Right lung (tissue), 5 donors: ENCODE data around the gene ATXN7. TPM values are rescaled to one million over a fixed set of nuclear protein-coding genes. Genes with fewer than 3 reads are reported as not detected.

Experiments
- DNase-seq, 2 donors: peaks; one replicate each; pipeline ENCODE4 v3.0.0-alpha.2; 2013
- polyA plus RNA-seq, 5 donors: library from polyadenylated mRNA; unstranded; fragments of 120-200 nt; gene quantifications; one replicate each; pipeline versions ENCODE4 v1.2.1 to v1.2.3, GENCODE V29; 2013; ENCODE audit warnings: inconsistent platforms in 1 of 5, low replicate concordance in 1 of 5; ENCODE audit not compliant: insufficient read length in 5 of 5, insufficient read depth in 1 of 5

ATXN7 gene
- polyA plus RNA-seq, 5 donors, result 16.4 to 27.5 (median 26.1) TPM

DNA sequence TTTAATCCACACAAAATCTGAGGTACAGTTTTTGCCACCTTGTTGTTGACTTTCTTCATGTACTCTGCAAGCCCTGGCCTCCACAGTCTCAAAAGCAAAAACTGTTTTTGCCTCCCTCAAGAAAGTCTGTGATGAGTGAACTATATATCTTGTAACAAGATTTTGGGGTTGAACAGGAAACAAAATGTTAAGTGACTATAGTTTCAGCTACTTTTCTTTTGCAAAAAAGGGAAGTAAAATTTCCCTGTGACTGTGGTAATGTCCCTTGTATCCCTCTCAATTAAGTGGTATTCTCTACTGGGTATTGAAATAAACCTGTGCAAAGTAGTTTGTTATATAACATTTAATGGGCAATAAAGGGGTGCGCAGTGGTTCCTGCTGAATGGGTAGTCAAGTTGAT, 69.8 kb downstream of the ATXN7 start:
- no peak for DNase-seq

- no peak for DNase-seq
These were observed 70.6 kb downstream of the ATXN7 start for GRCh38 chr3:63934041-63934866.

GRCh38 chr3:63936925-63937324, 73.3 kb downstream of the ATXN7 start:
- no peak for DNase-seq

- DNase-seq, result peak in 1 of 2 donors; percentile 36
These were observed 74.3 kb downstream of the ATXN7 start for GRCh38 chr3:63937661-63938651.

GRCh38 chr3:63940389-63940757, 76.7 kb downstream of the ATXN7 start:
- no peak for DNase-seq

GRCh38 chr3:63942528-63942927, 78.9 kb downstream of the ATXN7 start:
- no peak for DNase-seq

DNA sequence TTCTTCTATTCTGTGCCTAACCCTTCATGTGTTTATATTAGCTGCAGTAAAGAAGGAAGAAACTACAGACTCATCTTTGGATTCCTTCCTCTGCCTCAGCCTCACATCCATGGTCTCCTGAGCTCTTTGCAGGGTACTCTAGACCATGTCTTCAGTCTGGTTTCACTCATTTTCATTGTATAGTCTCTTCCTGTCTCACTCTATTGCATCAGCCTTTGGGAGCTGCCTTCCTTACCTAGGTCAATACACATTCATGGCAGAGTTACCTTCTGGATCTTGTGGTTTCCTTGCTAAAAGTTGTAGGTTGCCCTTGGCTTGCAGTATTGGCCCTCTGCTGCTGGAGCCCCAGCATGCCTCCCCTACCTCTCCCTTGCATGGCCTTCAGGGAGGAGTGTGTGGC, 80.0 kb downstream of the ATXN7 start:
- no peak for DNase-seq

- DNase-seq, result no peak
These were observed 82.0 kb downstream of the ATXN7 start for GRCh38 chr3:63945558-63946096.

DNA sequence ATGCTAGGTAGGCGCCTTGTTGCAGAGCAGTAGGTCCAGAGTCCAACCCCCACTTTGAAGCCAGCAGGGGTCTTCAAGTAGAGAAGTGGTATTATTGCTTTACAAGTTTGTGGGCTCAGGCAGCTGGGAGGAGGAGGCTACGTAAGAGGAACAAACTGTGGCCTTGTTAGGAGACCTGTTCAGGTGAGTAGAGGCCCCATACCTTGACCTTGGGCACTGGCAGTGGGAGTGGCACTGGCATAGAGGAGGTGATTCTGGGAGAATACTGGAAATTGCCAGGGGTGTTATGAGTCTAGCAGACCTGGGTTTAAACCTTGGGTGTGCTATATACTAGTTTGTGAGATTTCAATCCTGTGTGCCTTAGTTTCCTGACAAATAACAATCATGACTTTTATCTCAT, 83.1 kb downstream of the ATXN7 start:
- no peak for DNase-seq

DNA sequence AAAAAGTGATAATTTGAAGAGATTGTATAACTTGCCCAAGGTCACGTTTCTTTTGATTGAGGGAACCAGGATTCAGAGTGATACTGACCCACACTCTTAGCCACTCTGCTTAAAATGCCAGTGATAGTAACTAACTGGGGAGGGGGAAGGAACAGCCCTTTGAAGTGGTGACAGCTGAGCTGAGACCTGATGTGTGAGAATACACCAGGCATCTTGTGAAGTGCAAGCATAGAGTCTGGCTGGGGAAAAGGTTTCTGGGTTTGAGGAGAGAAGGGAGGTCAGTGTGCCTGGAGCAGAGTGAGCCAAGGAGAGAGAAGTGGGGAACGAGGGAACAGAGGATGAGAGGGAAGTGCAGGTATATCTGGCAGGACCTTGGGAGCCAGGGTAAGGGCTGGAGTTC, 83.9 kb downstream of the ATXN7 start:
- no peak for DNase-seq

DNA sequence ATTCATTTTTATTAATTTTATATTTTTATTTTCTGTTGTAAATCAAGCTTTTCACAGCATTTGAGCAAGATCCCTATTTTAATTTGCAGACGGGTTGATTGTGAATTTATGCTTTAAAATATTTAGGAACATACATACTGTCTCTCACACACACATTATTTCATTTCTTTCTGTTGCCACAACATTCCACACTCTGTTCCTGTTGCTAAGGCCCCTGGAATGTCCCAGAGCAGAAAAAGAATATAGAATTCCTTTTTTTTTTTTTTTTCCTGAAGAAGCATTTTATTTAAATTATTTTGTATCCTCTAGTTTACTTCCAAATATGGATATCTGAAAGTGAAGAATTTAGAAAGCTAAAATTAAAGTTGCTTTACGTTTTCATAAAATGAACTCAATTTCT, 85.3 kb downstream of the ATXN7 start:
- peak in 1 of 2 donors; percentile 53 for DNase-seq

GRCh38 chr3:63950698-63951097, 87.0 kb downstream of the ATXN7 start:
- DNase-seq, result no peak

DNA sequence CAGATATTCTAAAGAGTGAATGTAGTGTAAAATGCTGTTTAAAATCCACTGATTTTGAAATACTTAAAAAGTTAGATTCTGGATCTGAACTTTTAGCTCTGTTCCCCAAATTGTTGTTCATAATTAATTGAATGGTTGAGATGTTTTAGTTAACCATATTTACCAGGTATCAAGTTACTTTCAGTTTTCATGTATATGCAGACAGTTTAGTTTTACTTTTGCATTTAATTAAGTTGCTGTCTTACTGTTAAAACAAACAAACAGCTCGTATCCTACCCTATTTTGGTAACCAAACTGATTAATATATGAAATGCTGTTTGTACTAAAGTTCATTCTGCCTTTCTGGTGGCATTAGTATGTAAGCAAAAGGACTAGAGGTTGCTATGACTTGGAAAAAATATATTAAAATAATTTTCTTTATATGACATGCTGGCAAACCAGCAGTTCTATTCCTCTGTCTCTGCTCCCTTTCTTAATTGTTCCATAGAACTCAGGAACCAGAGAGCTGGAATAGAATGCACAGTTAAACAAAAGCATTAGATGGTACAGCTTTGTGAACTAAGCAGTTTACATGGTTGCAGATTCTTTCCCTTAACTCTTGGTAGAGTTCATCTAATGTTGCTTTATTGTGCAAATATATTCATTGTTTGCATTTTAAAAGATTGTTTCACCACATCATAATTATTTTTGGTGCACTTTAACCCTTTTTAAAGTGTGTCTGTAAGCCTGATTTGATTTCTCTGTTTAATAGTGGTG, 88.0 kb downstream of the ATXN7 start:
- DNase-seq, result no peak

DNA sequence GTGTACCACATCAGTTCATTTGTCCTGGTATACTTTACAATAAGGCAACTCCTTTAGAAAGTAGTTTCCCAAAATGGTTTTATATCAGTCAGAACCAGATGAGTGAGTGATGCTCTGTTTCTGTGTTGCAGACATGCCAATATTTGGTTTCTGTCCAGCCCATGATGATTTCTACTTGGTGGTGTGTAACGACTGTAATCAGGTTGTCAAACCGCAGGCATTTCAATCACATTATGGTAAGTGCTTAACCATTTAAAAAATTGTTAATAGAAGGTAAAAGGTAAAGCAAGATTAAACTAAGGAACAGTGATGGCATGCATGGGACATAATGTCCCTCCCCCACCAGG, 88.6 kb downstream of the ATXN7 start:
- no peak for DNase-seq

- no peak for DNase-seq
These were observed 90.5 kb downstream of the ATXN7 start for GRCh38 chr3:63954182-63954581.

- DNase-seq, result no peak
These were observed 91.5 kb downstream of the ATXN7 start for GRCh38 chr3:63955036-63955650.

GRCh38 chr3:63955830-63956545, 92.3 kb downstream of the ATXN7 start:
- DNase-seq, result no peak

- no peak for DNase-seq
These were observed 95.5 kb downstream of the ATXN7 start for GRCh38 chr3:63959146-63959545.

DNA sequence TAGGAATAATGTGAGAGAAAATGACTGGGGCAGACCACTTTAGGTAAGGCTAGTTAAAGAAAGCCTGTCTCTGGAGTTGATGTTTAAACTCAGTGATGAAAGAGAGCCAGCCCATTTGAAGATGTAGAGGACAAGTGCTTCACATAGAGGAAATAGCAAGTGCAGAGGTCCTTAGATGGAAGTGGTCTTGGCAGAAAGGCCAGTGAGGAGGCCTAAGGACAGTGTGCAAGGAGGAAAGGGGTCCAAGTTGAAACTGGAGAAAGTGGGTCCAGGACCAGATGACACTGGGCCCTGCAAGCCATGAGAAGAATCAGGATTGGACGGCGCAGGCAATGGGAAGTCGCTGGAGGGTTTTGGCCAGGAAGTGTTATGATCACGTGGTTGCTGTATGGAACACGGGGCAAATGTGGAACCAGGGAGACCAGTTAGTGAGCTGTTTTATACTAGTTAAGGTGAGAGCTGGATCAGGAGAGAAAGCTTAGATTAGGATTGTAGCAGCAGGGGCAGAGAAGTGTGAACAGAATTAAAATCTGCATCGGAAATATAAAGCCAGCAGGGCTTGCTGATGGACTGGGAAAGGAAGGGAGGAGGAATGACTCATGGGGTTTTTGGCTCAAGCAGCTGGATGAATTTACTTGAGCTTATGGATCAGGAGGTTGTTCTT, 96.5 kb downstream of the ATXN7 start:
- DNase-seq, result no peak

- no peak for DNase-seq
These were observed 98.2 kb downstream of the ATXN7 start for GRCh38 chr3:63961891-63962290.
